NCI-H69 (cell line): ENCODE measurements around the gene PITPNM1.
"Not testable (repeated sequence)": the region's sequence is repeated elsewhere in the genome, so short reads cannot be mapped to it uniquely, and the experiment has no call there.

Experiments
- DNase-seq: peaks from one replicate; lab custom pipeline; 2025; lab: John Stamatoyannopoulos, UW

The PITPNM1 gene

GRCh38 chr11:67523556-67524479 lies 18.7 kb upstream of the PITPNM1 start:
- no peak for DNase-seq

- no peak for DNase-seq
These were observed 17.8 kb upstream of the PITPNM1 start, which contains the start of gene CABP2 for GRCh38 chr11:67522844-67523555. Gene CABP2 (minus strand): TSS chr11:67523446. CDS start chr11:67523326, 120 bp downstream.

- DNase-seq, result no peak
These were observed 17.2 kb upstream of the PITPNM1 start for GRCh38 chr11:67522338-67522737.

GRCh38 chr11:67521924-67522323 lies 16.8 kb upstream of the PITPNM1 start:
- DNase-seq, result no peak

GRCh38 chr11:67520856-67521824 lies 16.0 kb upstream of the PITPNM1 start:
- DNase-seq, result no peak

- no peak for DNase-seq
These were observed 14.6 kb upstream of the PITPNM1 start for GRCh38 chr11:67519726-67520125.

- DNase-seq, result no peak
These were observed 12.8 kb upstream of the PITPNM1 start for GRCh38 chr11:67517784-67518552.

GRCh38 chr11:67516806-67517205 lies 11.6 kb upstream of the PITPNM1 start:
- no peak for DNase-seq

- DNase-seq, result no peak
These were observed 9.0 kb upstream of the PITPNM1 start for GRCh38 chr11:67514116-67514515.

GRCh38 chr11:67511558-67511957 lies 6.4 kb upstream of the PITPNM1 start:
- DNase-seq, result not testable (repeated sequence)

GRCh38 chr11:67510023-67510345 lies 4.8 kb upstream of the PITPNM1 start:
- no peak for DNase-seq

GRCh38 chr11:67508486-67509121 lies 3.4 kb upstream of the PITPNM1 start:
- peak; percentile 98 for DNase-seq

- peak; percentile 100 for DNase-seq
These were observed 2.8 kb upstream of the PITPNM1 start, which contains the start of gene CDK2AP2 for GRCh38 chr11:67507864-67508485. Gene CDK2AP2 (minus strand): TSS chr11:67508162. CDS start chr11:67508082, 80 bp downstream.

- no peak for DNase-seq
These were observed 2.2 kb upstream of the PITPNM1 start for GRCh38 chr11:67507242-67507863.

- DNase-seq, result no peak
These were observed 1.4 kb upstream of the PITPNM1 start for GRCh38 chr11:67506426-67507051.

GRCh38 chr11:67505605-67506396 lies 638 bp upstream of the PITPNM1 start:
- peak; percentile 95 for DNase-seq

GRCh38 chr11:67504005-67504949 lies 886 bp downstream of the PITPNM1 start:
- DNase-seq, result peak; percentile 86
